Measurements from ENCODE around the gene RIIAD1. TPM values are rescaled to one million over a fixed set of nuclear protein-coding genes. Genes with fewer than 3 reads are reported as not detected.

Gene RIIAD1
- total RNA-seq, 1 experiment from 2014 or later: 0.12 TPM

DNA sequence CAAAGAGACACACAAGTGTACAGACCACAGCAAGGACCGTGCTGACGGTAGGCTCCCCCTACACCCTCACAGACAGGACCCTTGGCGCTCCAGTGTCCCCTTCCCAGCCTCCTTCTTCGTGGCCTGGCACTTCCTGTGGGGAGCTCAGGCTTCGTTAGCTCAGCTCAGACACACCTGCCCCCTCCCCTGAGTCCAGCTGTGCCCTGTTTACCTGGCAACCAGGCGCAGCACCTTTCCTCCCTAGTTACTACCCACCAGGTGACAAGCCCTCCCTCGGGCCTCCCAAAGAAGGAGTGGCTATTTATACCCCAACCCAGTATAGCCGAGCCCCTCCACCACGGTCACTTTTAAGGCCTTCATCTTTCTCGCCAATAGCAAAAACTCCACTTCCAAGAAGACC lies 9.4 kb upstream of the RIIAD1 start:
- no peak for ATAC-seq
- intact Hi-C loops (cut with micrococcal nuclease): no loop called here
- ChIA-PET CTCF (no interaction called here), RAD21 (ENCODE audit: low non-redundant PET in 1 of 2, low total read pairs in 2 of 2, uncharacterized antibody in 2 of 2, unreplicated experiment in 2 of 2) (no interaction called here), POLR2A (interaction anchor here (0.6 kb wide), 1 partner anchor 78 kb away, joined by 3 read pairs; no protein-coding TSS in a partner anchor)
- H2AFZ ChIP-seq (ENCODE audit: low read depth, low read length, poor library complexity, severe bottlenecking): no peak overlapping the region
- H3K4me2 ChIP-seq (ENCODE audit: low read length): no peak overlapping the region
- H3K36me3 ChIP-seq (ENCODE audit: control insufficient read depth in 1 of 2, insufficient read depth in 2 of 2, low read length in 2 of 2): no peaks in the 10 kb centered on the region
- no peak for DNase-seq (ENCODE audit: low read depth, low spot score)
- no peak overlapping the region for H3K9ac ChIP-seq (ENCODE audit: low read length)
- H4K20me1 ChIP-seq (ENCODE audit: insufficient read depth): no peaks in the 10 kb centered on the region
- H3K79me2 ChIP-seq (ENCODE audit: insufficient read depth, low read length): no peaks in the 10 kb centered on the region
- H3K9me2 ChIP-seq (ENCODE audit: insufficient read depth): no peaks in the 10 kb centered on the region
- no peak overlapping the region for H3K4me3 ChIP-seq (replicated peaks in 1 of 2; ENCODE audit: low read depth in 1 of 2, low read length in 2 of 2)
- peaks cover 2% of the 10 kb centered on the region; the same call in 1 of the 2 replicates for H3K27me3 ChIP-seq (ENCODE audit: insufficient read depth, low read length)
- H3K27ac ChIP-seq (ENCODE audit: low read depth, low read length): no peak overlapping the region
- TF ChIP-seq EZH2phosphoT487 (IDR thresholded peaks at IDR 0.05; ENCODE audit: borderline replicate concordance) (no peak), ELF1 (IDR thresholded peaks at IDR 0.05; ENCODE audit: borderline replicate concordance, low read depth) (no peak), EZH2 (IDR thresholded peaks at IDR 0.05) (no peak), CBX3 (IDR thresholded peaks at IDR 0.05; ENCODE audit: low read depth) (no peak), RAD21 (IDR thresholded peaks at IDR 0.05; ENCODE audit: low read depth) (no peak), REST (IDR thresholded peaks at IDR 0.05; ENCODE audit: low read depth) (no peak), CTCF (IDR thresholded peaks at IDR 0.05 in 2 of 3, conservative IDR thresholded peaks at IDR 0.05 in 1 of 3; ENCODE audit: borderline replicate concordance in 1 of 3, insufficient read depth in 1 of 3, low read depth in 2 of 3, low read length in 2 of 3) (no peak), EGR1 (IDR thresholded peaks at IDR 0.05; ENCODE audit: low read depth) (no peak)
- H3K4me1 ChIP-seq (ENCODE audit: control insufficient read depth in 1 of 2, insufficient read depth in 2 of 2, low read length in 2 of 2): no peaks in the 10 kb centered on the region
- no peaks in the 10 kb centered on the region for H3K9me3 ChIP-seq (ENCODE audit: control insufficient read depth in 1 of 2, insufficient read depth in 1 of 2, low read depth in 1 of 2, low read length in 2 of 2)
- BruUV-seq (replicated peaks): no TSS peak
